H1 (cell line): Measurements from ENCODE around the gene SYT6. TPM values are rescaled to one million over a fixed set of nuclear protein-coding genes. Genes with fewer than 3 reads are reported as not detected.

ENCODE experiments used
- CTCF ChIA-PET: fragments of 300-600 bp; sonication (Branson Sonifier 250); formaldehyde crosslinking; loops from one replicate; lab custom pipeline; 2021; ENCODE audit not compliant: partially characterized antibody; lab: Charles Lee
- POLR2A ChIA-PET: fragments of 300-600 bp; sonication (Branson Sonifier 250); formaldehyde crosslinking; loops from one replicate; lab custom pipeline; 2021; ENCODE audit warnings: inconsistent platforms; ENCODE audit not compliant: partially characterized antibody; lab: Charles Lee
- DNase-seq, 2 experiments: peaks; one replicate each; pipeline versions ENCODE4 v3.0.0 to v3.0.0-alpha.2; 2010 to 2022; ENCODE audit warnings: low spot score in 2 of 2, low read depth in 1 of 2, mixed read lengths in 1 of 2
- FAIRE-seq: peaks from 2 replicates; lab custom pipeline; 2011; peaks lifted over from hg19 to GRCh38; lab: Jason Lieb, UNC
- H2AFZ ChIP-seq: 2 replicates; pipeline ENCODE4 v1.8.1; 2012; ENCODE audit warnings: low read length, inconsistent platforms
- H2AK5ac ChIP-seq: 2 replicates; pipeline ENCODE4 v1.6.1; 2013; ENCODE audit warnings: low read depth, low read length
- H2BK120ac ChIP-seq: replicated peaks from 2 replicates; pipeline ENCODE3; 2013; ENCODE audit warnings: low read depth, low read length, inconsistent platforms
- H2BK12ac ChIP-seq: 2 replicates; pipeline ENCODE4 v1.6.1; 2013; ENCODE audit warnings: low read depth, low read length
- H2BK15ac ChIP-seq: 2 replicates; pipeline ENCODE4 v1.6.1; 2013; ENCODE audit warnings: low read length
- H2BK20ac ChIP-seq: 2 replicates; pipeline ENCODE4 v1.6.1; 2013; ENCODE audit warnings: low read length
- H2BK5ac ChIP-seq: 2 replicates; pipeline ENCODE4 v1.6.1; 2013; ENCODE audit warnings: low read depth, low read length
- H3K14ac ChIP-seq: 2 replicates; pipeline ENCODE4 v1.6.1; 2013; ENCODE audit warnings: inconsistent platforms; ENCODE audit not compliant: insufficient read length
- H3K18ac ChIP-seq: 2 replicates; pipeline ENCODE4 v1.6.1; 2013; ENCODE audit warnings: low read length; ENCODE audit errors: extremely low read depth
- H3K23ac ChIP-seq: 2 replicates; pipeline ENCODE4 v1.6.1; 2013; ENCODE audit warnings: inconsistent platforms; ENCODE audit not compliant: insufficient read length
- H3K23me2 ChIP-seq: 2 replicates; pipeline ENCODE4 v1.6.1; 2013; ENCODE audit warnings: low read depth, low read length
- H3K27ac ChIP-seq: 2 replicates; pipeline ENCODE4 v1.6.1; 2011; ENCODE audit warnings: low read depth, low read length, inconsistent platforms
- H3K27me3 ChIP-seq, 4 experiments: replicated peaks in 1 of 4; 1 replicate in 1 of 4; 2 replicates in 3 of 4; pipeline versions ENCODE4 v1.6.1 to v1.8.1; 2011 to 2013; ENCODE audit warnings: low read length in 3 of 4, mild to moderate bottlenecking in 3 of 4, inconsistent platforms in 2 of 4, mixed read lengths in 2 of 4, moderate library complexity in 1 of 4; ENCODE audit not compliant: control insufficient read depth in 3 of 4, insufficient read depth in 3 of 4; ENCODE audit errors: extremely low read depth in 1 of 4
- H3K36me3 ChIP-seq, 4 experiments: 2 replicates each; pipeline versions ENCODE4 v1.6.1 to v1.8.1; 2011 to 2013; ENCODE audit warnings: mild to moderate bottlenecking in 4 of 4, low read length in 3 of 4, moderate library complexity in 2 of 4, control low read depth in 1 of 4, inconsistent platforms in 1 of 4; ENCODE audit not compliant: insufficient read depth in 4 of 4, control insufficient read depth in 2 of 4
- H3K4ac ChIP-seq: replicated peaks from 2 replicates; pipeline ENCODE3; 2013; ENCODE audit warnings: low read length, low read depth, mixed read lengths, inconsistent platforms; ENCODE audit not compliant: insufficient read length
- H3K4me1 ChIP-seq, 4 experiments: replicated peaks in 1 of 4; 1 replicate in 1 of 4; 2 replicates in 3 of 4; pipeline versions ENCODE4 v1.6.1 to v1.8.1; 2011 to 2013; ENCODE audit warnings: low read length in 3 of 4, inconsistent platforms in 2 of 4, mixed read lengths in 1 of 4; ENCODE audit not compliant: insufficient read depth in 4 of 4, control insufficient read depth in 3 of 4
- H3K4me2 ChIP-seq, 2 experiments: 2 replicates each; pipeline versions ENCODE4 v1.6.1 to v1.8.1; 2011 to 2013; ENCODE audit warnings: low read depth in 2 of 2, low read length in 2 of 2, control low read depth in 1 of 2, inconsistent platforms in 1 of 2, mild to moderate bottlenecking in 1 of 2; ENCODE audit not compliant: insufficient read depth in 1 of 2
- H3K4me3 ChIP-seq, 4 experiments: fragments of 200-600, 300-600 bp in 1 of 4; sonication (generic), shearing (Covaris generic), sonication (Bioruptor Twin) in 1 of 4; 2 replicates each; pipeline versions ENCODE4 v1.5.1 to v1.8.1; 2011 to 2016; ENCODE audit warnings: low read length in 4 of 4, low read depth in 3 of 4, control low read depth in 2 of 4, inconsistent platforms in 2 of 4, mild to moderate bottlenecking in 2 of 4, mixed read lengths in 1 of 4, moderate library complexity in 1 of 4; ENCODE audit not compliant: insufficient read depth in 2 of 4; ENCODE audit errors: extremely low read depth in 1 of 4
- H3K56ac ChIP-seq: replicated peaks from 2 replicates; pipeline ENCODE3; 2013; ENCODE audit warnings: low read depth, mild to moderate bottlenecking, mixed read lengths, low read length, inconsistent platforms; ENCODE audit not compliant: insufficient read length
- H3K79me1 ChIP-seq: 2 replicates; pipeline ENCODE4 v1.6.1; 2013; ENCODE audit warnings: low read depth, low read length, control low read depth
- H3K79me2 ChIP-seq, 2 experiments: 2 replicates each; pipeline versions ENCODE4 v1.6.1 to v1.8.1; 2012 to 2013; ENCODE audit warnings: low read length in 2 of 2, mild to moderate bottlenecking in 2 of 2, inconsistent platforms in 1 of 2; ENCODE audit not compliant: insufficient read depth in 2 of 2, control insufficient read depth in 1 of 2
- H3K9ac ChIP-seq, 4 experiments: replicated peaks in 1 of 4; 1 replicate in 1 of 4; 2 replicates in 3 of 4; pipeline versions ENCODE4 v1.6.1 to v1.8.1; 2011 to 2013; ENCODE audit warnings: low read depth in 3 of 4, low read length in 3 of 4, control low read depth in 2 of 4, mild to moderate bottlenecking in 2 of 4, moderate library complexity in 2 of 4, inconsistent platforms in 1 of 4; ENCODE audit errors: extremely low read depth in 1 of 4
- H3K9me3 ChIP-seq, 2 experiments: 2 replicates each; pipeline versions ENCODE4 v1.6.1 to v1.8.1; 2012 to 2013; ENCODE audit warnings: mild to moderate bottlenecking in 2 of 2, moderate library complexity in 2 of 2, control low read depth in 1 of 2, inconsistent platforms in 1 of 2, low read depth in 1 of 2, low read length in 1 of 2, mixed read lengths in 1 of 2; ENCODE audit not compliant: insufficient read depth in 2 of 2
- H4K20me1 ChIP-seq, 2 experiments: replicated peaks in 1 of 2; 2 replicates each; pipeline versions ENCODE3 to v1.8.1; 2011 to 2013; ENCODE audit warnings: inconsistent platforms in 2 of 2, low read length in 2 of 2, mild to moderate bottlenecking in 1 of 2; ENCODE audit not compliant: insufficient read depth in 2 of 2, control insufficient read depth in 1 of 2
- H4K5ac ChIP-seq: 2 replicates; pipeline ENCODE4 v1.6.1; 2013; ENCODE audit warnings: low read length, low read depth, mixed read lengths, inconsistent platforms; ENCODE audit not compliant: insufficient read length
- H4K8ac ChIP-seq: 2 replicates; pipeline ENCODE4 v1.8.0; 2013; ENCODE audit warnings: mild to moderate bottlenecking, moderate library complexity, low read length, inconsistent platforms; ENCODE audit not compliant: insufficient read depth; ENCODE audit errors: extremely low read depth
- H4K91ac ChIP-seq: replicated peaks from 2 replicates; pipeline ENCODE3; 2013; ENCODE audit warnings: low read length, mixed read lengths, inconsistent platforms; ENCODE audit not compliant: insufficient read length
- POLR2A ChIP-seq, 2 experiments: IDR thresholded peaks; 1 replicate in 1 of 2; 2 replicates in 1 of 2; pipeline ENCODE4 v1.6.1; 2011; ENCODE audit warnings: low read depth in 2 of 2, low read length in 2 of 2, mild to moderate bottlenecking in 2 of 2; ENCODE audit errors: control extremely low read depth in 1 of 2
- ZNF274 ChIP-seq: IDR thresholded peaks from 2 replicates; pipeline ENCODE4 v1.7.0; 2012; ENCODE audit warnings: low read length, borderline replicate concordance; ENCODE audit errors: extremely low read depth
- WGBS, 2 experiments: shearing (Covaris generic) in 1 of 2; methylation state at CpG; one replicate each; pipeline versions ENCODE4 v1.1.6 to v1.1.7; 2013 to 2015; ENCODE audit warnings: low lambda C conversion rate in 2 of 2, mixed read lengths in 2 of 2, inconsistent platforms in 1 of 2, low coverage in 1 of 2, missing lambda C conversion rate in 1 of 2; ENCODE audit not compliant: insufficient replicate concordance in 2 of 2, insufficient coverage in 1 of 2, insufficient read length in 1 of 2; ENCODE audit errors: extremely low coverage in 1 of 2, missing lambda C conversion rate in 1 of 2; 5-methylcytosine and 5-hydroxymethylcytosine counted together
- polyA plus RNA-seq, 7 experiments: library from polyadenylated mRNA; depleted of rRNA in 3 of 7; stranded (reverse) in 5 of 7; unstranded in 2 of 7; fragments of >200 nt in 5 of 7; fragments of 200-250 nt in 2 of 7; gene quantifications; 1 replicate in 5 of 7; 2 replicates in 1 of 7; 4 replicates in 1 of 7; pipeline versions ENCODE4 v1.2.1 to v1.2.3, GENCODE V29; 2011 to 2013; ENCODE audit warnings: missing spikeins in 2 of 7, mixed read lengths in 2 of 7
- total RNA-seq: library from RNA; stranded (reverse); fragmentation: NEBNext Ultra II Directional; extraction: Animal tissue kit (Norgen Biotek cat#: 25700); gene quantifications from 2 replicates; pipeline ENCODE4 v1.2.1, GENCODE V29; 2021

The SYT6 gene
- total and polyA plus RNA-seq, 2 of the 8 experiments (the other 6 are each of a cell fraction or from before 2014, with no cell fraction given) = 33.7 to 83.5 TPM

DNA sequence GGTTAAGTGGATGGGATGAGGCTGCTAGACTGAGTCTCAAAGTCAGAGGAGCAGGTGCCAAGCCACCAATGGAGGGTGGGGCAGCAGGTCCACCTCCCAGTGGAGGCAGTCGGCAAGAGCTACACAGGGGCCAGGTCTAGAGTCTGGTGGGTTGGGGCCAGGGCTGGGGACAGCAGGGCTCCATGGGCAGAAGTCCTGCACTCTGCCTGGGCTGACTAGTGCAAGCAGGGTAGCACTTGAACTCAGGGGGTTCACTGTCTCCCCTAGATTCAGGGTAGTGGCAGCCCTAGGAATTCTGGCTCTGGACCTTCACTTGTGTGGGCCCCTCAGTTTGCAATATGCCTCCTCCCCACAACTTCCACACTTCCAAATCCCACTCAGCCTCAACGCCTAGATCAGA, 66.2 kb downstream of the SYT6 start:
- Histone ChIP-seq H3K4ac (no peak overlapping the region), H3K9me3 (peaks cover 0 to 4% of the 10 kb centered on the region in 2 experiments; a peak in 1 of 4 replicates), H3K14ac (no peak overlapping the region), H3K9ac (no peak overlapping the region), H4K91ac (peak overlapping the region; percentile 77), H2BK120ac (no peak overlapping the region), H4K5ac (peak overlapping the region; percentile 26), H2BK5ac (peak overlapping the region; percentile 26; the same call in 1 of the 2 replicates), H3K79me1 (no peaks in the 10 kb centered on the region), H3K23me2 (no peaks in the 10 kb centered on the region), H3K27ac (no peak overlapping the region), H2BK20ac (peak overlapping the region; percentile 0), H2AFZ (no peak overlapping the region), H4K20me1 (no peaks in the 10 kb centered on the region), H3K4me1 (peaks cover 7 to 26% (median 13%) of the 10 kb centered on the region in 4 experiments; a peak in 6 of 7 replicates), H3K4me2 (no peak overlapping the region), H2BK12ac (peak overlapping the region; percentile 51; the same call in 1 of the 2 replicates), H2BK15ac (no peak overlapping the region; the same call in 1 of the 2 replicates), H3K79me2 (no peaks in the 10 kb centered on the region), H4K8ac (no peak overlapping the region), H3K36me3 (peaks cover 7 to 35% (median 15%) of the 10 kb centered on the region in 4 experiments; a peak in 7 of 8 replicates), H3K23ac (no peak overlapping the region), H3K27me3 (no peaks in the 10 kb centered on the region), H3K4me3 (no peak overlapping the region), H3K56ac (no peak overlapping the region), H3K18ac (peak overlapping the region; percentile 55; the same call in 1 of the 2 replicates), H2AK5ac (peak overlapping the region; percentile 57; the same call in 1 of the 2 replicates)
- TF ChIP-seq ZNF274 (no peak), POLR2A (IDR thresholded peaks at IDR 0.05; ENCODE audit: control extremely low read depth in 1 of 2, low read depth in 2 of 2, low read length in 2 of 2) (0 out of 3 replicates have a peak, but pooled peaks of 1 of the 2 experiments have one; percentile 56)
- DNase-seq = no peak
- FAIRE-seq = no peak
- CTCF ChIA-PET = interaction anchor here (0.9 to 1.9 kb wide), 4 partner anchors 9 to 201 kb away, joined by 3 to 11 read pairs (median 5); no protein-coding TSS in a partner anchor
- WGBS, 2 experiments = 79% methylated on average over 2 of the region's 2 CpGs; no CpG with 5 or more reads in 1 of the 2 experiments
- POLR2A ChIA-PET = interaction anchor here (1.0 to 3.7 kb wide), 5 partner anchors 12 to 107 kb away, joined by 3 to 21 read pairs (median 8); no protein-coding TSS in a partner anchor
